Mesendoderm (in vitro differentiated cells): ENCODE data around the gene MYO10.
A peak's percentile ranks its signal among the peaks of the same experiment; 100 is the strongest.

ENCODE experiments used
- DNase-seq: peaks from one replicate; pipeline ENCODE4 v3.0.0; 2013
- H2AK5ac ChIP-seq: 2 replicates; pipeline ENCODE4 v1.6.1; 2013; ENCODE audit warnings: low read length, inconsistent platforms
- H2BK120ac ChIP-seq: 2 replicates; pipeline ENCODE4 v1.6.1; 2013; ENCODE audit warnings: low read depth, mild to moderate bottlenecking, low read length, moderate library complexity, mixed read lengths
- H2BK15ac ChIP-seq: replicated peaks from 2 replicates; pipeline ENCODE4 v1.6.1; 2013; ENCODE audit warnings: low read depth, mild to moderate bottlenecking, moderate library complexity
- H2BK5ac ChIP-seq: 2 replicates; pipeline ENCODE4 v1.6.1; 2013; ENCODE audit warnings: low read length, inconsistent platforms
- H3K18ac ChIP-seq: 2 replicates; pipeline ENCODE4 v1.6.1; 2013; ENCODE audit warnings: mild to moderate bottlenecking, low read length, mixed read lengths
- H3K23ac ChIP-seq: one replicate; pipeline ENCODE4 v1.6.1; 2013; ENCODE audit warnings: low read length
- H3K27ac ChIP-seq: 2 replicates; pipeline ENCODE4 v1.5.1; 2013; ENCODE audit warnings: low read depth, mild to moderate bottlenecking, inconsistent platforms, low read length, moderate library complexity
- H3K27me3 ChIP-seq: 2 replicates; pipeline ENCODE4 v1.6.1; 2013; ENCODE audit warnings: low read length, control low read depth, mild to moderate bottlenecking, inconsistent platforms; ENCODE audit not compliant: insufficient read depth, poor library complexity
- H3K36me3 ChIP-seq: 2 replicates; pipeline ENCODE4 v1.6.1; 2013; ENCODE audit warnings: low read length, inconsistent platforms; ENCODE audit not compliant: control insufficient read depth, insufficient read depth
- H3K4ac ChIP-seq: one replicate; pipeline ENCODE4 v1.6.1; 2013; ENCODE audit warnings: low read depth, mild to moderate bottlenecking, low read length, moderate library complexity
- H3K4me1 ChIP-seq: 2 replicates; pipeline ENCODE4 v1.6.1; 2013; ENCODE audit warnings: low read depth, low read length, inconsistent platforms; ENCODE audit not compliant: control insufficient read depth
- H3K4me2 ChIP-seq: 2 replicates; pipeline ENCODE4 v1.6.1; 2013; ENCODE audit warnings: low read length
- H3K4me3 ChIP-seq: 2 replicates; pipeline ENCODE4 v1.5.1; 2013; ENCODE audit warnings: mild to moderate bottlenecking, low read length
- H3K56ac ChIP-seq: one replicate; pipeline ENCODE4 v1.6.1; 2013; ENCODE audit warnings: low read length
- H3K79me1 ChIP-seq: 2 replicates; pipeline ENCODE4 v1.6.1; 2013; ENCODE audit warnings: low read length, inconsistent platforms
- H3K79me2 ChIP-seq: 2 replicates; pipeline ENCODE4 v1.6.1; 2013; ENCODE audit warnings: mild to moderate bottlenecking, low read length; ENCODE audit not compliant: control insufficient read depth, insufficient read depth
- H3K9ac ChIP-seq: 2 replicates; pipeline ENCODE4 v1.6.1; 2013; ENCODE audit warnings: low read length, inconsistent platforms
- H4K5ac ChIP-seq: one replicate; pipeline ENCODE4 v1.6.1; 2013; ENCODE audit warnings: low read length
- H4K8ac ChIP-seq: one replicate; pipeline ENCODE4 v1.6.1; 2013; ENCODE audit warnings: low read depth, mild to moderate bottlenecking, control low read depth, low read length, moderate library complexity
- WGBS: extraction: QIAGEN DNeasy Blood & Tissue Kit; methylation state at CpG from one replicate; pipeline ENCODE4 v1.1.7; 2013; ENCODE audit warnings: low lambda C conversion rate, missing lambda C conversion rate; ENCODE audit not compliant: insufficient coverage; ENCODE audit errors: extremely low coverage; 5-methylcytosine and 5-hydroxymethylcytosine counted together

The MYO10 gene

DNA sequence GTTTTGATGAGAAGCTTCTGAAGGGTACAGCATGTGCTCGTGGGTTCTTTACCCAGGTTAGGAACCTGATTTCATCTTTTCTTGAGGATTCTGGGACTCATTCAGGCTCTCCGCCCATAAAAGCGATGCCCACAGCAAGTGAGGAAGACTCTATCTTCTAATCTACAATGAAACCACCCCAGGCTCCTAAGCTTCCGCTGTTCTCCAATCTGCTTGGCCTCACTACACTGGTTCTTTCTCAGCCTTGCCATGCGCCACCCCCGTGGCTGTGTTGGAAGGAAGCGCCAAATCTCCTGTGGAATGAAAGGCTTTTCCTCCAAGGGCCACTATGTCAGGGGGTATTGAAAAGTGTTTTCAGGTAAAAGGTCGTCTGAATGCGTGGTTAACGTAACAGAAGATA, 135.6 kb downstream of the MYO10 start:
- H3K9ac ChIP-seq, result no peak overlapping the region
- H4K8ac ChIP-seq, result no peak overlapping the region
- no peak overlapping the region for H2BK15ac ChIP-seq
- H3K79me1 ChIP-seq, result no peaks in the 10 kb centered on the region
- H3K27ac ChIP-seq, result no peak overlapping the region
- H3K4me3 ChIP-seq, result no peak overlapping the region
- no CpG with 5 or more reads among the region's 10 CpGs for WGBS
- no peaks in the 10 kb centered on the region for H3K27me3 ChIP-seq
- H3K18ac ChIP-seq, result no peak overlapping the region
- no peak overlapping the region for H3K4ac ChIP-seq
- H2BK5ac ChIP-seq, result no peak overlapping the region
- no peak overlapping the region for H3K4me2 ChIP-seq
- no peak overlapping the region for H2BK120ac ChIP-seq
- DNase-seq, result no peak
- H3K79me2 ChIP-seq, result no peaks in the 10 kb centered on the region
- no peak overlapping the region for H2AK5ac ChIP-seq
- no peak overlapping the region for H3K23ac ChIP-seq
- H3K4me1 ChIP-seq, result peaks cover 1% of the 10 kb centered on the region
- H4K5ac ChIP-seq, result no peak overlapping the region
- H3K56ac ChIP-seq, result no peak overlapping the region
- H3K36me3 ChIP-seq, result no peaks in the 10 kb centered on the region

DNA sequence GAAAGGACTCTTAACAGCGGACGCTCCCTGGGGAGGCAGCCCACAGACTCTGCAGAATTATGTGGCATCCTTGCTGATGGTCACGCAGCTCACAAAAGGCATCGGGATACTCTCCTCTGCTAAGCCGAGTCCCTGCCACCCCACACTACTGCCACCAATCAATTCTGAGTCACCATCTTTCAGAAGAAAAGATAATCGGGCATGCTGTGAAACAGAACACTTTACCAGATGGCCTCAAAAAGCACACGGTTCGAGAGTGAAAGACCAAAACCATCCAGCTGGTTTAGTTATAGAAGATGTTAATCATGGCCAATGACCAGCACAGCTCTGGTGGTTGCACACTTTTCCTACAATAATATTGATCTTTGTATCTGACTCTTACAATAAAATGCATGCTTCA, 136.3 kb downstream of the MYO10 start:
- Histone ChIP-seq H3K23ac (no peak overlapping the region), H3K27me3 (no peaks in the 10 kb centered on the region), H3K18ac (no peak overlapping the region), H2BK15ac (no peak overlapping the region), H3K4ac (no peak overlapping the region), H2BK5ac (no peak overlapping the region), H2BK120ac (no peak overlapping the region), H3K56ac (no peak overlapping the region), H3K4me3 (no peak overlapping the region), H3K79me1 (no peaks in the 10 kb centered on the region), H3K9ac (no peak overlapping the region), H2AK5ac (no peak overlapping the region), H4K8ac (no peak overlapping the region), H4K5ac (no peak overlapping the region), H3K27ac (no peak overlapping the region), H3K4me1 (peaks cover 1% of the 10 kb centered on the region), H3K79me2 (no peaks in the 10 kb centered on the region), H3K36me3 (no peaks in the 10 kb centered on the region), H3K4me2 (no peak overlapping the region)
- DNase-seq, result no peak
- no CpG with 5 or more reads among the region's 8 CpGs for WGBS

DNA sequence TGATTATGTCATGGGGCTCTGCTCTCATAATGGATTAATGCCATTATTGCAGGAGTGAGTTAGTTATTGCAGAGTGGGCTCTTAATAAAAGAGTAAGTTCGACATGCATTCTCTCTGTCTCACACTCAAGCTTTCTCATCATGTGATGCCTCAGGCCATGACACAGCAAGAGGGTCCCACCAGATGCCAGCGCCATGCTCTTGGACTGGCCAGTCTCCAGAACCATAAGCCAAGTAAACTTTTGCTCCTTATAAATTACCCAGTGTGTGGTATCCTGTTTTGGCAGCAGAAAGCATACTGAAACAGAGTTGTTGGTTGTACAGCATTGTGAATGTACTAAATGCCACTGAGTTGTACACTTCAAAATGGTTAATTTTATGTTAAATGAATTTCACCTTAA, 138.1 kb downstream of the MYO10 start:
- no peak overlapping the region for H3K18ac ChIP-seq
- H4K5ac ChIP-seq, result no peak overlapping the region
- H2BK15ac ChIP-seq, result no peak overlapping the region
- H3K56ac ChIP-seq, result no peak overlapping the region
- no peak for DNase-seq
- H2AK5ac ChIP-seq, result no peak overlapping the region
- no peaks in the 10 kb centered on the region for H3K79me2 ChIP-seq
- no peak overlapping the region for H4K8ac ChIP-seq
- H3K23ac ChIP-seq, result no peak overlapping the region
- no peaks in the 10 kb centered on the region for H3K27me3 ChIP-seq
- H3K27ac ChIP-seq, result no peak overlapping the region
- H3K4me2 ChIP-seq, result no peak overlapping the region
- no peak overlapping the region for H3K4me3 ChIP-seq
- no peak overlapping the region for H2BK5ac ChIP-seq
- no peak overlapping the region for H3K9ac ChIP-seq
- no CpG with 5 or more reads among the region's 2 CpGs for WGBS
- no peaks in the 10 kb centered on the region for H3K4me1 ChIP-seq
- H3K79me1 ChIP-seq, result no peaks in the 10 kb centered on the region
- H3K4ac ChIP-seq, result no peak overlapping the region
- H3K36me3 ChIP-seq, result no peaks in the 10 kb centered on the region
- no peak overlapping the region for H2BK120ac ChIP-seq

DNA sequence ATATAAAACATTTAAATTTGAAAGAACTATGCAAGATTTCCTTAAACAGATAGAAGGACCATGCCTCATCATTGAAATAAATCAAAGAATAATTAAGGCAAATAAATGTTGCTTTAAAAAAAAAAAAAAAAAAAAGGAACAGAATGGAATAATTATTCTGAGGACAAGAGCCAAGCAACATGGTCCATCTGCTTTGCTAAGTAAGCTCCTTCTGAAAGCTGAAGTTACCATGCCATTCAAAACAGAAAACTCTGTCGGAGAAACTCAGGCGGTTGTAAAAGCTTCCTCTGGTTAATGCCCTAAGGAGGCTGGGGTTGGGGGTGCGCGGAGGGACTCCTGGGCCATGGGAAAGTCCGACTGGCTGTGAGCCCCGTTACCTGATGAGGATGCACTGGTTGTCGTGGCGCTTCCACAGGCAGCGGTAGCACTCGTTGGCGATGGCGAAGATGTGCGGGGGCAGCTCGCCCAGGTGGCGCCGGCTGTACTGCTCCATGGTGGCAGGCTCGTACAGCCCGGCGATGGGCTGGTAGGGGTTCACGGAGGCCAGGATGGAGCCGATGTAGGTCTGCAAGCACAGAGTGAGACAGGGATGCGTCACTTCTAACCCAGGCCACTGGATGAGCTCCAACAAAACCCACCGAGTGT, 141.7 kb downstream of the MYO10 start:
- H3K56ac ChIP-seq, result no peak overlapping the region
- H3K4ac ChIP-seq, result no peak overlapping the region
- no peak overlapping the region for H3K18ac ChIP-seq
- no CpG with 5 or more reads among the region's 23 CpGs for WGBS
- H3K4me3 ChIP-seq, result no peak overlapping the region
- no peaks in the 10 kb centered on the region for H3K27me3 ChIP-seq
- no peak overlapping the region for H2BK15ac ChIP-seq
- no peaks in the 10 kb centered on the region for H3K79me2 ChIP-seq
- no peaks in the 10 kb centered on the region for H3K79me1 ChIP-seq
- H3K36me3 ChIP-seq, result no peaks in the 10 kb centered on the region
- no peak overlapping the region for H3K9ac ChIP-seq
- H2BK5ac ChIP-seq, result no peak overlapping the region
- H3K4me1 ChIP-seq, result no peaks in the 10 kb centered on the region
- no peak overlapping the region for H2BK120ac ChIP-seq
- DNase-seq, result no peak
- no peak overlapping the region for H3K4me2 ChIP-seq
- H2AK5ac ChIP-seq, result no peak overlapping the region
- no peak overlapping the region for H3K27ac ChIP-seq
- H4K8ac ChIP-seq, result no peak overlapping the region
- peak overlapping the region; percentile 84 for H3K23ac ChIP-seq
- H4K5ac ChIP-seq, result no peak overlapping the region

DNA sequence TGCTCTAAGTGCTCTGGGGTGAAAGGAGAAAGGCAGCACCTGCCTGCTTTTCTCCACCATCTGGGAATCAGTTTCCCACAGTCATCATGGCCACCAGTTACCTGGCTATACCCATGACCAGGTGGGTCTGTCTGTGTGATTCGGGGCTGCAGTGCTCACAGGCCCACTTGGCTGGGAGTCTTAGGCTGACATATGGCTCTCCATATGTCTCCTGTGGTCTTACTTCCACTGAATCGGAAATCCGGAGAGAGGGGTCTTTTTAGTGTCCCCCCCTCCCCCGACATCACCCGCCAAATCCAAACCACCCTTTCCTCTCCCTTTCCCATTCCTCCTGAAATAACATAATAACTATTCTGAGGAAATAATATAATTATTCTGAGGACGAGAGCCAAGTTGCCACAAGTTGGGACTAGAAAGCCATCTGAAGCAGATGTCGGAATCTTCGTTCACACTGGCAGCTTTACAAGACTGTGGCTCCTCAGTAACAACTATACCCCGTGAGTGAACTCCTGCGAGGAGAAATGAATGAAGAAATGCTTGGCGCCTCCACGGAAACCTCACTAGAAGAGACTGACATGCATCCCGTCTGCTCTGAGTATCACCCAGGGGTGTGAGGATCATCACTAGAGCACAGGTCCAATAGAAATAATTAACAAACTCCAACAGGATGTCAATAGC, 143.4 kb downstream of the MYO10 start:
- Histone ChIP-seq H3K9ac (no peak overlapping the region), H3K36me3 (no peaks in the 10 kb centered on the region), H4K5ac (no peak overlapping the region), H4K8ac (no peak overlapping the region), H3K18ac (no peak overlapping the region), H3K79me1 (no peaks in the 10 kb centered on the region), H3K27ac (no peak overlapping the region), H2AK5ac (no peak overlapping the region), H3K4me1 (no peaks in the 10 kb centered on the region), H3K4me2 (no peak overlapping the region), H3K23ac (no peak overlapping the region), H3K27me3 (no peaks in the 10 kb centered on the region), H3K4me3 (no peak overlapping the region), H3K79me2 (no peaks in the 10 kb centered on the region), H2BK15ac (no peak overlapping the region), H3K4ac (no peak overlapping the region), H2BK120ac (no peak overlapping the region), H2BK5ac (no peak overlapping the region), H3K56ac (no peak overlapping the region)
- DNase-seq, result no peak
- 100% methylated on average over 1 of the region's 13 CpGs for WGBS
